ENCODE data around the gene FNDC3A.

FNDC3A gene

DNA sequence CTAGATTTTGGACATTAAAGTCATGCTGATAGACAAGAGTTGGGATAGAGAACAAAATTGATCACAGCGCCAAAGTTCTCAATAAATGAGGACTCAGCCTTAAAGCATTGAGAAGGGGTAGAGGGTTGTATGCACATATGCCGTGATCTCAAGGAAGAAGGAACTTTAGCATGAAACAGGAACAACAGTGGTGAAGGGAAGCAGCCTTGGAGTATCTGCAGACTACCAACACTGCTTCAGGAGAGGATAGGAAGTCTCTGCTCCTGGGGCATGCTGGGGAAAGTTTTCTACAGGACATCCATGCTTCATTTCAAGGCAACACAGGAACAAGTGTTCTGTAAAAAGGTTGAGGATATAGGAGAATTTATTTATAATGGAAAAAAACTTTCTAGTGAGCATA is 132.5 kb downstream of the FNDC3A start:
- no peak for DNase-seq

DNA sequence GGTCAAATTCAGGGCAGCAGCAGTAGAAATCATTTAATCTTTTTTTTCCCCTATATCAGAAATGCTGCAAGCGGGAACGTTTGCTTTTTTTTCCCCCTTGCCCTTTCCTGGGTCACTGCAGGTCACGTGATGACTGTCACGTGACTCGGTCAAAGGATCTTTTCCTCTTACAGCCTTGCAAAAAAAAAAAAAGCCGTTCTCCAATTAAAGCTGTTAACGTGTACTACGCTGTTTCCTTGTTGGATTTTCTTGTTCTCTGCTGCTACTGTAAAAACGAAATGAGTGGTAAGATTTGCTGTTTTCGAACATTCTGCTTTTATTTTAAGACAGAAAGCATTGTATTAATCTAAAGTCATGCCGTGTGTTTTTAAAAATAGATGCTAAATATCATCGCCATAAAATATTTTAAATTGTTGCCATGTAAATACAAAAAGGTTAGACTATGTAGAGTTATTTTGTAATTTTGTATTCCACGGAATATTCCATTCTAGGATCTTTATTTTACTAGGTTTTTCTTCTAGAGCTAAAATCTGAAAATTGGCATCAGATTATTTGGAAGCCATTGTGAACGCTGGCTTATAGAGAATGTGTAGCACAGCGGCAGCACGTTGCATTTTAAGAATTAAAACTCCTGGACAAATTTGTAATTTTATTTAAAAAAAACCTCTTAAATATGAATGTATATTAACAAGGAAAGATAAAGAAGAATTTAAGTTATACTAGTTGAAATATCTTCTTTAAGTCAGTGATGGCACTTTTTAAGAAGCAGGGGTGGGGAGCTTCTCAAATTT is 134.6 kb downstream of the FNDC3A start:
- peak; percentile 88 for DNase-seq
- no peak for TF ChIP-seq EZH2 (IDR thresholded peaks at IDR 0.05; ENCODE audit: borderline replicate concordance, low read depth, low read length, severe bottlenecking)
- TF ChIP-seq, protein P1, sequence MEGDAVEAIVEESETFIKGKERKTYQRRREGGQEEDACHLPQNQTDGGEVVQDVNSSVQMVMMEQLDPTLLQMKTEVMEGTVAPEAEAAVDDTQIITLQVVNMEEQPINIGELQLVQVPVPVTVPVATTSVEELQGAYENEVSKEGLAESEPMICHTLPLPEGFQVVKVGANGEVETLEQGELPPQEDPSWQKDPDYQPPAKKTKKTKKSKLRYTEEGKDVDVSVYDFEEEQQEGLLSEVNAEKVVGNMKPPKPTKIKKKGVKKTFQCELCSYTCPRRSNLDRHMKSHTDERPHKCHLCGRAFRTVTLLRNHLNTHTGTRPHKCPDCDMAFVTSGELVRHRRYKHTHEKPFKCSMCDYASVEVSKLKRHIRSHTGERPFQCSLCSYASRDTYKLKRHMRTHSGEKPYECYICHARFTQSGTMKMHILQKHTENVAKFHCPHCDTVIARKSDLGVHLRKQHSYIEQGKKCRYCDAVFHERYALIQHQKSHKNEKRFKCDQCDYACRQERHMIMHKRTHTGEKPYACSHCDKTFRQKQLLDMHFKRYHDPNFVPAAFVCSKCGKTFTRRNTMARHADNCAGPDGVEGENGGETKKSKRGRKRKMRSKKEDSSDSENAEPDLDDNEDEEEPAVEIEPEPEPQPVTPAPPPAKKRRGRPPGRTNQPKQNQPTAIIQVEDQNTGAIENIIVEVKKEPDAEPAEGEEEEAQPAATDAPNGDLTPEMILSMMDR (IDR thresholded peaks at IDR 0.05; ENCODE audit: borderline replicate concordance, extremely low read depth, low read length, poor library complexity, severe bottlenecking) = no peak
- Histone ChIP-seq H3K27me3 (ENCODE audit: insufficient read depth, low read length, poor library complexity) (no peaks in the 10 kb centered on the region), H3K9ac (ENCODE audit: low read depth, low read length) (peak overlapping the region; percentile 59), H4K20me1 (ENCODE audit: insufficient read depth, low read length) (no peaks in the 10 kb centered on the region), H3K4me3 (ENCODE audit: low read depth in 1 of 2, low read length in 2 of 2) (peak overlapping the region; percentile 61 to 65), H3K27ac (ENCODE audit: low read length) (peak overlapping the region; percentile 80), H3K4me1 (ENCODE audit: insufficient read depth, low read length) (peaks cover 45% of the 10 kb centered on the region), H2AFZ (ENCODE audit: low read depth, low read length) (peak overlapping the region; percentile 64), H3K79me2 (ENCODE audit: insufficient read depth, low read length) (peaks cover 51% of the 10 kb centered on the region), H3K9me3 (ENCODE audit: insufficient read depth, low read length, severe bottlenecking) (no peaks in the 10 kb centered on the region), H3K4me2 (ENCODE audit: insufficient read depth, low read length) (peak overlapping the region; percentile 68), H3K36me3 (ENCODE audit: insufficient read depth, low read length) (peaks cover 8% of the 10 kb centered on the region)
- ATAC-seq (ENCODE audit: insufficient read depth, low read depth) = peak; percentile 68

More for the DNA sequence above, 132.5 kb downstream of the FNDC3A start:
- no peaks in the 10 kb centered on the region for H3K9me3 ChIP-seq (ENCODE audit: insufficient read depth, low read length, severe bottlenecking)
- H3K9ac ChIP-seq (ENCODE audit: low read depth, low read length) = no peak overlapping the region
- H4K20me1 ChIP-seq (ENCODE audit: insufficient read depth, low read length) = no peaks in the 10 kb centered on the region
- no peak overlapping the region for H2AFZ ChIP-seq (ENCODE audit: low read depth, low read length)
- H3K36me3 ChIP-seq (ENCODE audit: insufficient read depth, low read length) = no peaks in the 10 kb centered on the region
- TF ChIP-seq, protein P1 (IDR thresholded peaks at IDR 0.05; ENCODE audit: borderline replicate concordance, extremely low read depth, low read length, poor library complexity, severe bottlenecking) = no peak
- TF ChIP-seq EZH2 (IDR thresholded peaks at IDR 0.05; ENCODE audit: borderline replicate concordance, low read depth, low read length, severe bottlenecking) = no peak
- peaks cover 31% of the 10 kb centered on the region for H3K79me2 ChIP-seq (ENCODE audit: insufficient read depth, low read length)
- no peak for ATAC-seq (ENCODE audit: insufficient read depth, low read depth)
- H3K27me3 ChIP-seq (ENCODE audit: insufficient read depth, low read length, poor library complexity) = no peaks in the 10 kb centered on the region
- peaks cover 33% of the 10 kb centered on the region for H3K4me1 ChIP-seq (ENCODE audit: insufficient read depth, low read length)
- H3K4me3 ChIP-seq (ENCODE audit: low read depth in 1 of 2, low read length in 2 of 2) = no peak overlapping the region
- no peak overlapping the region for H3K27ac ChIP-seq (ENCODE audit: low read length)
- no peak overlapping the region for H3K4me2 ChIP-seq (ENCODE audit: insufficient read depth, low read length)

DNA sequence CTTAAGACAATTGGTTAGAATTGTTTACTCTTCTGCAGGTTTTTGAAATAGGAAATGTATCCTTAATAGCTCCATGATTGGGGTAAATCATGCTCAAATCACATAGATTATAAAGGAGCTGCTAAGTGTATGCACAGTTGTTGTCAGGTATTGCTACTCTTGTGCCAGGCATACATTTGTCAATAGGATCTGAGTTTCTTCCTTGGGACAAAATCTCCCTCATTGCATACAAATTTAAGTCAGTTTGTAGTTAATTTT is 135.1 kb downstream of the FNDC3A start:
- ATAC-seq (ENCODE audit: insufficient read depth, low read depth) (peak; percentile 35), DNase-seq (no peak)
- TF ChIP-seq, protein P1 (IDR thresholded peaks at IDR 0.05; ENCODE audit: borderline replicate concordance, extremely low read depth, low read length, poor library complexity, severe bottlenecking) = no peak
- no peak for TF ChIP-seq EZH2 (IDR thresholded peaks at IDR 0.05; ENCODE audit: borderline replicate concordance, low read depth, low read length, severe bottlenecking)
- peaks cover 56% of the 10 kb centered on the region for H3K79me2 ChIP-seq (ENCODE audit: insufficient read depth, low read length)
- peak overlapping the region; percentile 80 for H3K27ac ChIP-seq (ENCODE audit: low read length)
- H3K36me3 ChIP-seq (ENCODE audit: insufficient read depth, low read length) = peaks cover 13% of the 10 kb centered on the region
- H3K4me1 ChIP-seq (ENCODE audit: insufficient read depth, low read length) = peaks cover 45% of the 10 kb centered on the region
- H3K9me3 ChIP-seq (ENCODE audit: insufficient read depth, low read length, severe bottlenecking) = no peaks in the 10 kb centered on the region
- no peaks in the 10 kb centered on the region for H3K27me3 ChIP-seq (ENCODE audit: insufficient read depth, low read length, poor library complexity)
- H3K4me3 ChIP-seq (ENCODE audit: low read depth in 1 of 2, low read length in 2 of 2) = peak overlapping the region; percentile 61 to 65; a peak in 3 of 4 replicates
- H2AFZ ChIP-seq (ENCODE audit: low read depth, low read length) = peak overlapping the region; percentile 64; the same call in 1 of the 2 replicates
- no peaks in the 10 kb centered on the region for H4K20me1 ChIP-seq (ENCODE audit: insufficient read depth, low read length)
- peak overlapping the region; percentile 68 for H3K4me2 ChIP-seq (ENCODE audit: insufficient read depth, low read length)
- peak overlapping the region; percentile 59 for H3K9ac ChIP-seq (ENCODE audit: low read depth, low read length)
